HEK293 (cell line): ENCODE measurements around the gene DDX24.

Experiments
- CTCF ChIP-seq: fragments of 450-650 bp; formaldehyde crosslinking; IDR thresholded peaks from 2 replicates; pipeline ENCODE4 v1.5.1; 2016; ENCODE audit warnings: missing biosample characterization, missing genetic modification characterization
- PATZ1 ChIP-seq: fragments of 450-650 bp; formaldehyde crosslinking; IDR thresholded peaks from 2 replicates; pipeline ENCODE4 v1.5.1; 2016; ENCODE audit warnings: missing biosample characterization, missing genetic modification characterization
- REST ChIP-seq: fragments of 450-650 bp; formaldehyde crosslinking; IDR thresholded peaks from 2 replicates; pipeline ENCODE4 v1.5.1; 2016; ENCODE audit warnings: missing biosample characterization, missing genetic modification characterization
- SCRT2 ChIP-seq: fragments of 450-650 bp; formaldehyde crosslinking; IDR thresholded peaks from 2 replicates; pipeline ENCODE4 v1.5.1; 2016; ENCODE audit warnings: missing biosample characterization, missing genetic modification characterization

GRCh38 chr14:94014382-94014781, 66.6 kb downstream of the DDX24 start:
- TF ChIP-seq CTCF (tag by site-specific recombination) = no peak
- no peak for TF ChIP-seq REST
- no peak for TF ChIP-seq PATZ1 (tag by site-specific recombination)
- TF ChIP-seq SCRT2 (tag by site-specific recombination) = no peak
